Uterus (tissue), 2 donors: ENCODE data around the gene DIAPH2.

Experiments used
- POLR2A ChIP-seq, 2 donors: fragments of 450-650 bp; IDR thresholded peaks; one replicate each; pipeline ENCODE4 v1.6.1; 2016; ENCODE audit warnings: antibody characterized with exemption in 2 of 2, mild to moderate bottlenecking in 1 of 2, moderate library complexity in 1 of 2
- TF ChIP-seq, protein P1 (sequence below), 4 experiments: fragments of 200-600 bp in 2 of 4; fragments of 450-650 bp in 2 of 4; sonication (generic) in 2 of 4; IDR thresholded peaks; one replicate each; pipeline ENCODE4 v1.5.1; 2016 to 2019; ENCODE audit warnings: antibody characterized with exemption in 4 of 4, mild to moderate bottlenecking in 2 of 4, moderate library complexity in 1 of 4

DNA sequence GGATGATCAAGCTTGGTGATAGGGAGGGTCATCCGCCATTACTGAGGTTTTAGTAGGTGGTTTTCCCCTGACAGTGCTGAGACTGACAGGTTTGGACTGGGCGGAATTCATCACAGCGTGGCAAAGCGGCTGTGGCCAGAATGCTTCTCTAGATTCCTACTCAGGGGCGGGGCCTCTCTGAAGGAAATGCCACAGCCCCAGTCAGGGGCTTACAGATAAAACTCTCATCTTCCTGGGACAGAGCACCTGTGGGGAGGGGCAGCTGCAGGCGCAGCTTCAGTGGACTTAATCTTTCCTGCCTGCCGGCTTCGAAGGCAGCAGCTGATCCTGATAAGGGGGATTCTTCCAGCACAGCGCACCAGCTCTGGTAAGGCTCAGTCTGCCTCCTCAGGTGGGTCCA lies 515.8 kb downstream of the DIAPH2 start:
- no peak for TF ChIP-seq POLR2A (IDR thresholded peaks at IDR 0.05)
- TF ChIP-seq, protein P1, sequence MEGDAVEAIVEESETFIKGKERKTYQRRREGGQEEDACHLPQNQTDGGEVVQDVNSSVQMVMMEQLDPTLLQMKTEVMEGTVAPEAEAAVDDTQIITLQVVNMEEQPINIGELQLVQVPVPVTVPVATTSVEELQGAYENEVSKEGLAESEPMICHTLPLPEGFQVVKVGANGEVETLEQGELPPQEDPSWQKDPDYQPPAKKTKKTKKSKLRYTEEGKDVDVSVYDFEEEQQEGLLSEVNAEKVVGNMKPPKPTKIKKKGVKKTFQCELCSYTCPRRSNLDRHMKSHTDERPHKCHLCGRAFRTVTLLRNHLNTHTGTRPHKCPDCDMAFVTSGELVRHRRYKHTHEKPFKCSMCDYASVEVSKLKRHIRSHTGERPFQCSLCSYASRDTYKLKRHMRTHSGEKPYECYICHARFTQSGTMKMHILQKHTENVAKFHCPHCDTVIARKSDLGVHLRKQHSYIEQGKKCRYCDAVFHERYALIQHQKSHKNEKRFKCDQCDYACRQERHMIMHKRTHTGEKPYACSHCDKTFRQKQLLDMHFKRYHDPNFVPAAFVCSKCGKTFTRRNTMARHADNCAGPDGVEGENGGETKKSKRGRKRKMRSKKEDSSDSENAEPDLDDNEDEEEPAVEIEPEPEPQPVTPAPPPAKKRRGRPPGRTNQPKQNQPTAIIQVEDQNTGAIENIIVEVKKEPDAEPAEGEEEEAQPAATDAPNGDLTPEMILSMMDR (IDR thresholded peaks at IDR 0.05): no peak
